SW 1271 (cell line): ENCODE data around the gene GMDS.
"Not testable (repeated sequence)": the region's sequence is repeated elsewhere in the genome, so short reads cannot be mapped to it uniquely, and the experiment has no call there.

Experiments used
- DNase-seq, 2 experiments: peaks; one replicate each; lab custom pipeline; 2025; lab: John Stamatoyannopoulos, UW

GMDS gene

GRCh38 chr6:1686117-1687098 is 559.0 kb downstream of the GMDS start:
- DNase-seq = no peak

GRCh38 chr6:1679688-1680068 is 565.7 kb downstream of the GMDS start:
- DNase-seq = no peak

GRCh38 chr6:1679031-1679687 is 566.2 kb downstream of the GMDS start:
- no peak for DNase-seq

GRCh38 chr6:1678201-1678600 is 567.2 kb downstream of the GMDS start:
- DNase-seq = no peak

GRCh38 chr6:1672379-1672778 is 573.0 kb downstream of the GMDS start:
- DNase-seq = no peak

GRCh38 chr6:1670711-1671462 is 574.5 kb downstream of the GMDS start:
- DNase-seq = no peak

GRCh38 chr6:1669996-1670395 is 575.4 kb downstream of the GMDS start:
- no peak for DNase-seq

- not testable (repeated sequence) for DNase-seq
Measured at GRCh38 chr6:1668456-1668855, 576.9 kb downstream of the GMDS start.

- DNase-seq = no peak
Measured at GRCh38 chr6:1667805-1668175, 577.6 kb downstream of the GMDS start.

- DNase-seq = no peak
Measured at GRCh38 chr6:1667012-1667804, 578.2 kb downstream of the GMDS start.

- no peak for DNase-seq
Measured at GRCh38 chr6:1665214-1665613, 580.2 kb downstream of the GMDS start.

- no peak for DNase-seq
Measured at GRCh38 chr6:1664329-1664728, 581.1 kb downstream of the GMDS start.

GRCh38 chr6:1663511-1663910 is 581.9 kb downstream of the GMDS start:
- no peak for DNase-seq

GRCh38 chr6:1662534-1662933 is 582.9 kb downstream of the GMDS start:
- DNase-seq = no peak

GRCh38 chr6:1659816-1660215 is 585.6 kb downstream of the GMDS start:
- no peak for DNase-seq

GRCh38 chr6:1658212-1659005 is 587.0 kb downstream of the GMDS start:
- DNase-seq = no peak

- DNase-seq = no peak
Measured at GRCh38 chr6:1657771-1658165, 587.6 kb downstream of the GMDS start.

- DNase-seq = no peak
Measured at GRCh38 chr6:1657116-1657770, 588.2 kb downstream of the GMDS start.

GRCh38 chr6:1654054-1654453 is 591.4 kb downstream of the GMDS start:
- DNase-seq = no peak

- DNase-seq = no peak
Measured at GRCh38 chr6:1652842-1653241, 592.6 kb downstream of the GMDS start.
